HCT116 (cell line): ENCODE data around the gene USP48. TPM values are rescaled to one million over a fixed set of nuclear protein-coding genes. Genes with fewer than 3 reads are reported as not detected.

ENCODE experiments used
- ATAC-seq: fragments of 200-7000 bp; cut with Tn5 transposase; 2 replicates; pipeline ENCODE4 v1.9.1; 2020; ENCODE audit warnings: mild to moderate bottlenecking, moderate library complexity
- BruUV-seq: library from RNA; stranded (reverse); fragments of 400-500 nt; replicated peaks from 2 replicates; lab custom pipeline; 2021; lab: Mats Ljungman, UMichigan
- CTCF ChIA-PET: fragments of 300-600 bp; sonication (Branson Sonifier 250); formaldehyde crosslinking; loops from one replicate; lab custom pipeline; 2021; ENCODE audit warnings: antibody characterized with exemption; lab: Charles Lee
- POLR2A ChIA-PET: fragments of 300-600, 350-600 bp; sonication (Branson Sonifier 250); formaldehyde crosslinking; loops from one replicate; lab custom pipeline; 2021; ENCODE audit warnings: antibody characterized with exemption; lab: Charles Lee
- RAD21 ChIA-PET, 2 experiments: fragments of 300-600 bp; sonication (Branson Sonifier 250); formaldehyde crosslinking; loops; one replicate each; lab custom pipeline; 2023; ENCODE audit warnings: low total read pairs in 2 of 2; ENCODE audit not compliant: uncharacterized antibody in 2 of 2, unreplicated experiment in 2 of 2, low non-redundant PET in 1 of 2; lab: Charles Lee
- DNase-seq: peaks from one replicate; pipeline ENCODE4 v3.0.0-alpha.2; 2010; ENCODE audit warnings: low read depth, low spot score
- H2AFZ ChIP-seq: fragments of 200-600 bp; shearing (Covaris generic), sonication (generic); 2 replicates; pipeline ENCODE4 v1.6.1; 2017; ENCODE audit warnings: low read depth, mixed run types, mixed read lengths, antibody characterized with exemption, low read length; ENCODE audit not compliant: poor library complexity, severe bottlenecking
- H3K27ac ChIP-seq: 2 replicates; pipeline ENCODE4 v1.5.1; 2012; ENCODE audit warnings: low read depth, low read length
- H3K27me3 ChIP-seq: fragments of 200-600 bp; sonication (generic); 2 replicates; pipeline ENCODE4 v1.6.1; 2016; ENCODE audit warnings: mixed run types, low read length, mixed read lengths; ENCODE audit not compliant: insufficient read depth
- H3K36me3 ChIP-seq, 2 experiments: fragments of 200-500 bp in 1 of 2; fragments of 200-600 bp in 1 of 2; sonication (Bioruptor generic) in 1 of 2; sonication (generic) in 1 of 2; 2 replicates each; pipeline versions ENCODE4 v1.5.1 to v1.6.1; 2014 to 2016; ENCODE audit warnings: low read length in 2 of 2, inconsistent platforms in 1 of 2, mixed read lengths in 1 of 2, mixed run types in 1 of 2; ENCODE audit not compliant: insufficient read depth in 2 of 2, control insufficient read depth in 1 of 2
- H3K4me1 ChIP-seq, 2 experiments: fragments of 200-600 bp in 1 of 2; sonication (generic) in 1 of 2; 2 replicates each; pipeline versions ENCODE4 v1.5.1 to v1.6.1; 2012 to 2017; ENCODE audit warnings: low read length in 2 of 2, inconsistent platforms in 1 of 2, mild to moderate bottlenecking in 1 of 2, mixed read lengths in 1 of 2, mixed run types in 1 of 2, moderate library complexity in 1 of 2; ENCODE audit not compliant: insufficient read depth in 2 of 2, control insufficient read depth in 1 of 2
- H3K4me2 ChIP-seq: fragments of 200-600 bp; sonication (generic); 2 replicates; pipeline ENCODE4 v1.6.1; 2017; ENCODE audit warnings: mixed run types, low read length, mixed read lengths
- H3K4me3 ChIP-seq, 2 experiments: fragments of 200-600 bp in 1 of 2; sonication (generic) in 1 of 2; replicated peaks in 1 of 2; 2 replicates each; pipeline ENCODE4 v1.5.1; 2011 to 2016; ENCODE audit warnings: low read length in 2 of 2, control low read depth in 1 of 2, low read depth in 1 of 2, mild to moderate bottlenecking in 1 of 2, mixed read lengths in 1 of 2, mixed run types in 1 of 2
- H3K79me2 ChIP-seq: fragments of 200-600 bp; sonication (generic); 2 replicates; pipeline ENCODE4 v1.6.1; 2017; ENCODE audit warnings: mild to moderate bottlenecking, mixed run types, low read length, moderate library complexity, mixed read lengths; ENCODE audit not compliant: insufficient read depth
- H3K9ac ChIP-seq: fragments of 200-600 bp; sonication (generic); 2 replicates; pipeline ENCODE4 v1.6.1; 2016; ENCODE audit warnings: low read length, mixed read lengths
- H3K9me2 ChIP-seq: fragments of 200-600 bp; sonication (generic), shearing (Covaris generic); 2 replicates; pipeline ENCODE4 v1.6.1; 2017; ENCODE audit warnings: mixed run types, mild to moderate bottlenecking, moderate library complexity; ENCODE audit not compliant: insufficient read depth
- H3K9me3 ChIP-seq, 2 experiments: fragments of 200-500 bp in 1 of 2; fragments of 200-600 bp in 1 of 2; sonication (Bioruptor generic) in 1 of 2; sonication (generic) in 1 of 2; 2 replicates each; pipeline ENCODE4 v1.6.1; 2014 to 2017; ENCODE audit warnings: low read length in 2 of 2, mixed read lengths in 2 of 2, inconsistent platforms in 1 of 2, low read depth in 1 of 2, mild to moderate bottlenecking in 1 of 2, mixed run types in 1 of 2, moderate library complexity in 1 of 2; ENCODE audit not compliant: control insufficient read depth in 1 of 2, insufficient read depth in 1 of 2
- H4K20me1 ChIP-seq: fragments of 200-600 bp; sonication (generic), shearing (Covaris generic); 2 replicates; pipeline ENCODE4 v1.6.1; 2017; ENCODE audit warnings: mixed run types, mild to moderate bottlenecking, moderate library complexity; ENCODE audit not compliant: insufficient read depth
- EGR1 ChIP-seq: IDR thresholded peaks from 2 replicates; pipeline ENCODE4 v1.6.1; 2012; ENCODE audit warnings: low read depth
- FOSL1 ChIP-seq: IDR thresholded peaks from 2 replicates; pipeline ENCODE4 v1.6.1; 2012; ENCODE audit warnings: low read depth
- RAD21 ChIP-seq: IDR thresholded peaks from 2 replicates; pipeline ENCODE4 v1.6.1; 2012; ENCODE audit warnings: low read depth, mild to moderate bottlenecking
- ZNF274 ChIP-seq: fragments of 200-500 bp; sonication (Bioruptor generic); IDR thresholded peaks from 2 replicates; pipeline ENCODE4 v1.6.1; 2014; ENCODE audit warnings: mild to moderate bottlenecking, low read depth, low read length, inconsistent platforms
- intact Hi-C: fragments of 100-400 bp; cut with micrococcal nuclease; formaldehyde crosslinking; loops from 2 replicates; pipeline ENCODE4 v1.10.0; 2022
- total RNA-seq: library from RNA; stranded (reverse); gene quantifications from one replicate; pipeline ENCODE4 v1.2.1, GENCODE V29; 2021; ENCODE audit not compliant: unreplicated experiment
- TF ChIP-seq, protein P1 (sequence below), 3 experiments: fragments of 200-600 bp in 1 of 3; sonication (generic) in 1 of 3; IDR thresholded peaks in 2 of 3; conservative IDR thresholded peaks in 1 of 3; 2 replicates each; pipeline ENCODE4 v1.5.1; 2012 to 2017; ENCODE audit warnings: low read depth in 2 of 3, low read length in 2 of 3, antibody characterized with exemption in 1 of 3, borderline replicate concordance in 1 of 3, control low read depth in 1 of 3, mild to moderate bottlenecking in 1 of 3, mixed read lengths in 1 of 3, mixed run types in 1 of 3, moderate library complexity in 1 of 3; ENCODE audit not compliant: insufficient read depth in 1 of 3

Gene USP48
- total RNA-seq, 1 experiment from 2014 or later, result 54.8 TPM

DNA sequence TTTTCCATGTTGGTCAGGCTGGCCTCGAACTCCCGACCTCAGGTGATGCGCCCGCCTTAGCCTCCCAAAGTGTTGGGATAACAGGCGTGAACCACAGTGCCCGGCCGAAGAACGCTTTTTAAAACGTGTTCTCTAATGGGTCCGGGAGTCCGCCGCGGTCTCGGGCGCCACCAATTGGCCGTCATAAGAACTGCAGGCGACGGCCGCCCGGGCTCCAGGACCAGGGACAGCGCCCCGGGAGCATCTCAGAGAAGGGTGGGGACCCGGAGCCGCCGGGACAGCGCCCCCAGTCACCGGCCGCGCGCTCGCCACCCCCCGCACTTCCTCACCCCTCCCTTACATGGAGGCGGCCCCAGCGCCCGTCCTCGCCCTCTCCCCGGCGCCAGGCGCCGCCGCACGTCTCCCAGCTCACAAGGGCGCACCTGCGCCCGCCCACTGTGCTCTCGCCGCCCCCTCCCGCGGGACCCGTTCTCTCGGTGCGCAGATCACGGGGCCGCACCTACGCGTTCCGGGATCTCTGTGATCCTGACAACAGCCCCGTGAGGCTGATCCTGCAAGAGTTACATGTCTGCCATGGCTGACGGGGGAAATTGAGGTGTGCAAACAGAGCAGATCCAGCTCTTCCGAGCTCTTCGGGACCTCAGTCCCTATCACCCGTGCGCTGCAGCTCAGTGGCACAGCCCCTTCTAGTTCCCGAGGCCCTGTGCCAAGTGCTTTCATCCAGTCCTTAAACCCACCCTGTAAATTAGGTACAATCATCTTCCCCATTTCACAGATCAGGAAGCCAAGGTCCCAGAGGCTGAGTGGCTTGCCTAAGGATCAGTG is 123.6 kb downstream of the USP48 start (continued):
- TF ChIP-seq, protein P1, sequence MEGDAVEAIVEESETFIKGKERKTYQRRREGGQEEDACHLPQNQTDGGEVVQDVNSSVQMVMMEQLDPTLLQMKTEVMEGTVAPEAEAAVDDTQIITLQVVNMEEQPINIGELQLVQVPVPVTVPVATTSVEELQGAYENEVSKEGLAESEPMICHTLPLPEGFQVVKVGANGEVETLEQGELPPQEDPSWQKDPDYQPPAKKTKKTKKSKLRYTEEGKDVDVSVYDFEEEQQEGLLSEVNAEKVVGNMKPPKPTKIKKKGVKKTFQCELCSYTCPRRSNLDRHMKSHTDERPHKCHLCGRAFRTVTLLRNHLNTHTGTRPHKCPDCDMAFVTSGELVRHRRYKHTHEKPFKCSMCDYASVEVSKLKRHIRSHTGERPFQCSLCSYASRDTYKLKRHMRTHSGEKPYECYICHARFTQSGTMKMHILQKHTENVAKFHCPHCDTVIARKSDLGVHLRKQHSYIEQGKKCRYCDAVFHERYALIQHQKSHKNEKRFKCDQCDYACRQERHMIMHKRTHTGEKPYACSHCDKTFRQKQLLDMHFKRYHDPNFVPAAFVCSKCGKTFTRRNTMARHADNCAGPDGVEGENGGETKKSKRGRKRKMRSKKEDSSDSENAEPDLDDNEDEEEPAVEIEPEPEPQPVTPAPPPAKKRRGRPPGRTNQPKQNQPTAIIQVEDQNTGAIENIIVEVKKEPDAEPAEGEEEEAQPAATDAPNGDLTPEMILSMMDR (IDR thresholded peaks at IDR 0.05 in 2 of 3, conservative IDR thresholded peaks at IDR 0.05 in 1 of 3; ENCODE audit: borderline replicate concordance in 1 of 3, insufficient read depth in 1 of 3, low read depth in 2 of 3, low read length in 2 of 3), result peak; percentile 82 to 89 (median 86); a peak in 5 of 6 replicates
- TF ChIP-seq ZNF274, result no peak

DNA sequence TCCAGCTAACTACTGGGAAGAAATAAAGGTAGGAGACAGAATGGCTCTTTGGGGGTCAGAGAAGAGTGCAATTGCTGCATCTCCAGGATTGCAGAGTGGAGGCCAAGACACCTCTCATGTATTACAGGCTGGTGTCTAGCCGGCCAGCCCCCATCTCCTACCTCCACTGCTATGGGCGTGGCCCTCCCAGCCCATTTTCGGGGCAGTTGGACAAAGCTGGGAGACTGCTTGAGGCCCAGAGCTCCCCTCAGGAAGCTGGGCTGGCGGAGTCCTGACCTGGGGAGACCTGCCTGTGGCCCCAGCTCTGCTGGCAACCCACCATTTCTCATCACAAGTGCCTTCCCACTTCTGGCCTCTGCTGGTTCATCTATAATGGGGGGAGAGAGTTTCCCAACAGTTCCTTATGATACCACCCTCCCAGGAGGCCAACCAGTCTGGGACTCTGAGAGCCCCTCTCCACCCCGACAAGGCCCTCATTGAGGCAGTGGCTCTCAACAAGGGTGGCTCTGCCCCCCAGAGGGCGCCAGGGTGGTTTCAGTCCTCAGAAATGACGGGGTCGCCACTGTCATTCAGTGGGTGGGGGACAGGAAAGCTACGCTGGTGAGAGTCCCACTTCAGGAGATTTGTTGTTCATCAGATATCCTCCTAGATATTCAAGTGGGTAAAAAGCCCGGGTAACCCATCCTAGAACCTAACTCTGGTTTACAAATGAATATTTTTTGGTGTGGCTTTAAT is 125.3 kb downstream of the USP48 start:
- Histone ChIP-seq H3K4me3 (no peak overlapping the region), H4K20me1 (no peaks in the 10 kb centered on the region), H3K9me2 (no peaks in the 10 kb centered on the region), H3K27me3 (no peaks in the 10 kb centered on the region), H3K27ac (no peak overlapping the region), H3K9ac (no peak overlapping the region), H2AFZ (no peak overlapping the region), H3K4me1 (peaks cover 7 to 34% of the 10 kb centered on the region in 2 experiments; a peak in 3 of 4 replicates), H3K4me2 (no peak overlapping the region), H3K36me3 (no peaks in the 10 kb centered on the region), H3K9me3 (no peaks in the 10 kb centered on the region), H3K79me2 (no peaks in the 10 kb centered on the region)
- ATAC-seq (no peak), DNase-seq (no peak)
- ChIA-PET RAD21 (no interaction called here), POLR2A (no interaction called here), CTCF (interaction anchor here (2.5 kb wide), 1 partner anchor 10 kb away, joined by 8 read pairs; no protein-coding TSS in a partner anchor)
- no TSS peak for BruUV-seq
- peak; percentile 39 for TF ChIP-seq RAD21
- no peak for TF ChIP-seq FOSL1
- TF ChIP-seq, protein P1 (IDR thresholded peaks at IDR 0.05 in 2 of 3, conservative IDR thresholded peaks at IDR 0.05 in 1 of 3; ENCODE audit: borderline replicate concordance in 1 of 3, insufficient read depth in 1 of 3, low read depth in 2 of 3, low read length in 2 of 3), result peak; percentile 16 to 38 (median 19); a peak in 3 of 6 replicates
- no peak for TF ChIP-seq EGR1
- intact Hi-C loops, result loop anchor here (5.0 to 10.0 kb wide), 4 partner anchors 143 to 760 kb away; no protein-coding TSS in a partner anchor
